ENCODE measurements around the gene MAP2K5.

MAP2K5 gene

DNA sequence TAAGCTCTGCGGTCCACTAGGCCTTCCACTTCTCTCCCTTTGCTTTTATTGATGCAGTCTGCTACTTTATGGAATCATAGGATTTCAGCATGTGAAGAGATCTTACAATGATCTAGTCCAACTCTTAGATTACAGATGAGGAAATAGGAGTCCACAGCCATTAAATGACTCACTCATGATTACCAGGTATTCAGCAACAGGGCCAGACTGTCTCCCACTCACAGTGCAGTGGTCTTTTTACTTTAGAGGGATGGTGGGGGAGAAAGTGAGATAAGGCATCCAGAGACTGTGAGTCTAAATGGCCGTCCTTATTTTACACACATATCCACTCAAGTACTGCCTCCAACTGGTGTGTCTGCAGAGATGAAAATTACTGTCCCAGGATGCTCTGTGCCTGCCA is 194.3 kb downstream of the MAP2K5 start:
- peaks cover 7% of the 10 kb centered on the region for H3K4me1 Mint-ChIP-seq
- peaks cover 3% of the 10 kb centered on the region for H3K36me3 Mint-ChIP-seq (ENCODE audit: low read depth)
- H3K9me3 Mint-ChIP-seq: no peaks in the 10 kb centered on the region
- TF ChIP-seq, protein P1, sequence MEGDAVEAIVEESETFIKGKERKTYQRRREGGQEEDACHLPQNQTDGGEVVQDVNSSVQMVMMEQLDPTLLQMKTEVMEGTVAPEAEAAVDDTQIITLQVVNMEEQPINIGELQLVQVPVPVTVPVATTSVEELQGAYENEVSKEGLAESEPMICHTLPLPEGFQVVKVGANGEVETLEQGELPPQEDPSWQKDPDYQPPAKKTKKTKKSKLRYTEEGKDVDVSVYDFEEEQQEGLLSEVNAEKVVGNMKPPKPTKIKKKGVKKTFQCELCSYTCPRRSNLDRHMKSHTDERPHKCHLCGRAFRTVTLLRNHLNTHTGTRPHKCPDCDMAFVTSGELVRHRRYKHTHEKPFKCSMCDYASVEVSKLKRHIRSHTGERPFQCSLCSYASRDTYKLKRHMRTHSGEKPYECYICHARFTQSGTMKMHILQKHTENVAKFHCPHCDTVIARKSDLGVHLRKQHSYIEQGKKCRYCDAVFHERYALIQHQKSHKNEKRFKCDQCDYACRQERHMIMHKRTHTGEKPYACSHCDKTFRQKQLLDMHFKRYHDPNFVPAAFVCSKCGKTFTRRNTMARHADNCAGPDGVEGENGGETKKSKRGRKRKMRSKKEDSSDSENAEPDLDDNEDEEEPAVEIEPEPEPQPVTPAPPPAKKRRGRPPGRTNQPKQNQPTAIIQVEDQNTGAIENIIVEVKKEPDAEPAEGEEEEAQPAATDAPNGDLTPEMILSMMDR (IDR thresholded peaks at IDR 0.05; ENCODE audit: unreplicated experiment in 3 of 3): no peak
- H3K27ac Mint-ChIP-seq: no peak overlapping the region
- H3K27me3 Mint-ChIP-seq (ENCODE audit: low read depth): peaks cover 3% of the 10 kb centered on the region
- H3K4me3 Mint-ChIP-seq: no peak overlapping the region

DNA sequence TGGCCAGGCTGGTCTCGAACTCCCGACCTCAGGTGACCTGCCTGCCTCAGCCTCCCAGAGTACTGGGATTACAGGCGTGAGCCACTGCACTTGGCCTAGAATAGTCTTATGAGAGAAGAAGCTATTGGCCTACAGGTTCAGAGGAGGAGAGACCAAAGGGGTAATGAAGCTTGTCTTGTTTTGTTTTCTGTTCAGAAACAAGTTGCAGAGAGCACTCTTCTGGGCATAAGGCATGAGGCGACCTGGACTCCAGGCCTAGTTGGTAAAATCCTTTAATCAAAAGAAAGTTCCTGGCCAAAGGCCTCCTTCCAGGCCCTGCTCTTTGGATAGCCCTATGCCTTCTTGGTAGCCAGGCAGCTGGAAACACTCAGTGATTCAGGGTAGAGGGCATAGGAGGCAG is 195.6 kb downstream of the MAP2K5 start:
- TF ChIP-seq, protein P1 (IDR thresholded peaks at IDR 0.05; ENCODE audit: unreplicated experiment in 3 of 3): no peak
- no peaks in the 10 kb centered on the region for H3K27me3 Mint-ChIP-seq (ENCODE audit: low read depth)
- H3K4me1 Mint-ChIP-seq: no peaks in the 10 kb centered on the region
- no peak overlapping the region for H3K27ac Mint-ChIP-seq
- peaks cover 3% of the 10 kb centered on the region for H3K36me3 Mint-ChIP-seq (ENCODE audit: low read depth)
- H3K4me3 Mint-ChIP-seq: no peak overlapping the region
- no peaks in the 10 kb centered on the region for H3K9me3 Mint-ChIP-seq

- Mint-ChIP-seq H3K9me3 (no peaks in the 10 kb centered on the region), H3K4me1 (peaks cover 17% of the 10 kb centered on the region), H3K27me3 (ENCODE audit: low read depth) (no peaks in the 10 kb centered on the region), H3K4me3 (no peak overlapping the region), H3K36me3 (ENCODE audit: low read depth) (peaks cover 3% of the 10 kb centered on the region), H3K27ac (no peak overlapping the region)
- TF ChIP-seq, protein P1 (IDR thresholded peaks at IDR 0.05; ENCODE audit: unreplicated experiment in 3 of 3): no peak
Measured at GRCh38 chr15:67740405-67740804, 197.9 kb downstream of the MAP2K5 start.

- peaks cover 19% of the 10 kb centered on the region for H3K4me1 Mint-ChIP-seq
- H3K27me3 Mint-ChIP-seq (ENCODE audit: low read depth): no peaks in the 10 kb centered on the region
- no peak overlapping the region for H3K27ac Mint-ChIP-seq
- no peaks in the 10 kb centered on the region for H3K9me3 Mint-ChIP-seq
- no peak overlapping the region for H3K4me3 Mint-ChIP-seq
- TF ChIP-seq, protein P1 (IDR thresholded peaks at IDR 0.05; ENCODE audit: unreplicated experiment in 3 of 3): no peak
- peaks cover 3% of the 10 kb centered on the region for H3K36me3 Mint-ChIP-seq (ENCODE audit: low read depth)
Measured at GRCh38 chr15:67741308-67741707, 198.8 kb downstream of the MAP2K5 start.

DNA sequence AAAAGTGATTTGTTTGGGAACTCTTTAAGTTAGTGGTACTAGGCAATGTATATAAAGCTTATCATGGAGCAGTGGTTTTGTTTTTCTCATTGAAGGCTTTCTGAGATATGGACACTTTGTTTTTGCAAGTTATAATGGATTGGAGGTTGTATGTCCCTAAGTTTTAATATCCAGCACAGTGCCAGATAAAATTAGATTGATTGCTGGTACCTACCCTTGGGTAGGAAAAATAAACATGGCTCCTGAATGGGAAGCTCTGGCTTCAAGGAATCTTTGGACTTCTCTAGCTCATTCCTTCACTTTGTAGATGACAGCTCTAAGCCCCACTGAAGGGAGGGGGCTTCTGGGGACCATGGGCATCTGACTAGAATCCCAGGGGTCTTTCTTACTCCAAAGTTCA is 201.1 kb downstream of the MAP2K5 start:
- no peak overlapping the region for H3K4me3 Mint-ChIP-seq
- TF ChIP-seq, protein P1 (IDR thresholded peaks at IDR 0.05; ENCODE audit: unreplicated experiment in 3 of 3): no peak
- peaks cover 24% of the 10 kb centered on the region for H3K4me1 Mint-ChIP-seq
- peaks cover 3% of the 10 kb centered on the region for H3K36me3 Mint-ChIP-seq (ENCODE audit: low read depth)
- H3K27me3 Mint-ChIP-seq (ENCODE audit: low read depth): no peaks in the 10 kb centered on the region
- no peak overlapping the region for H3K27ac Mint-ChIP-seq
- H3K9me3 Mint-ChIP-seq: no peaks in the 10 kb centered on the region

- TF ChIP-seq, protein P1 (IDR thresholded peaks at IDR 0.05; ENCODE audit: unreplicated experiment in 3 of 3): no peak
- H3K4me3 Mint-ChIP-seq: no peak overlapping the region
- H3K36me3 Mint-ChIP-seq (ENCODE audit: low read depth): peaks cover 3% of the 10 kb centered on the region
- peak overlapping the region in 1 of 3 experiments; percentile 24 for H3K27ac Mint-ChIP-seq
- H3K27me3 Mint-ChIP-seq (ENCODE audit: low read depth): no peaks in the 10 kb centered on the region
- H3K4me1 Mint-ChIP-seq: peaks cover 24% of the 10 kb centered on the region
- H3K9me3 Mint-ChIP-seq: no peaks in the 10 kb centered on the region
Measured at GRCh38 chr15:67744331-67745072, 202.0 kb downstream of the MAP2K5 start.
